MG63 (cell line): Measurements from ENCODE around the gene HOXB8. TPM values are rescaled to one million over a fixed set of nuclear protein-coding genes. Genes with fewer than 3 reads are reported as not detected.

Experiments
- DNase-seq: peaks from one replicate; pipeline ENCODE4 v3.0.0-alpha.2; 2020
- H3K27me3 ChIP-seq: fragments of 250-450 bp; sonication (Bioruptor Pico); 2 replicates; pipeline ENCODE4 v1.5.1; 2020; ENCODE audit warnings: mild to moderate bottlenecking, moderate library complexity
- H3K36me3 ChIP-seq: fragments of 250-450 bp; sonication (Bioruptor Pico); 2 replicates; pipeline ENCODE4 v1.5.1; 2020; ENCODE audit warnings: mild to moderate bottlenecking, moderate library complexity
- H3K4me3 ChIP-seq: fragments of 250-450 bp; sonication (Bioruptor Pico); 2 replicates; pipeline ENCODE4 v1.5.1; 2020; ENCODE audit warnings: mild to moderate bottlenecking, moderate library complexity
- H3K9me3 ChIP-seq: fragments of 250-450 bp; sonication (Bioruptor Pico); 2 replicates; pipeline ENCODE4 v1.5.1; 2020; ENCODE audit warnings: mild to moderate bottlenecking, moderate library complexity
- total RNA-seq: library from RNA; depleted of rRNA; stranded (reverse); fragments of >200 nt; shearing (Covaris generic); gene quantifications from 2 replicates; pipeline ENCODE4 v1.2.3, GENCODE V29; 2014; ENCODE audit warnings: low replicate concordance

Gene HOXB8
- total RNA-seq, 1 experiment from 2014 or later, result 3.8 TPM

GRCh38 chr17:48628649-48629410 lies 13.7 kb upstream of the HOXB8 start:
- no peaks in the 10 kb centered on the region for H3K27me3 ChIP-seq
- DNase-seq, result no peak
- H3K4me3 ChIP-seq, result no peak overlapping the region
- H3K36me3 ChIP-seq, result peaks cover 27% of the 10 kb centered on the region
- H3K9me3 ChIP-seq, result no peaks in the 10 kb centered on the region

DNA sequence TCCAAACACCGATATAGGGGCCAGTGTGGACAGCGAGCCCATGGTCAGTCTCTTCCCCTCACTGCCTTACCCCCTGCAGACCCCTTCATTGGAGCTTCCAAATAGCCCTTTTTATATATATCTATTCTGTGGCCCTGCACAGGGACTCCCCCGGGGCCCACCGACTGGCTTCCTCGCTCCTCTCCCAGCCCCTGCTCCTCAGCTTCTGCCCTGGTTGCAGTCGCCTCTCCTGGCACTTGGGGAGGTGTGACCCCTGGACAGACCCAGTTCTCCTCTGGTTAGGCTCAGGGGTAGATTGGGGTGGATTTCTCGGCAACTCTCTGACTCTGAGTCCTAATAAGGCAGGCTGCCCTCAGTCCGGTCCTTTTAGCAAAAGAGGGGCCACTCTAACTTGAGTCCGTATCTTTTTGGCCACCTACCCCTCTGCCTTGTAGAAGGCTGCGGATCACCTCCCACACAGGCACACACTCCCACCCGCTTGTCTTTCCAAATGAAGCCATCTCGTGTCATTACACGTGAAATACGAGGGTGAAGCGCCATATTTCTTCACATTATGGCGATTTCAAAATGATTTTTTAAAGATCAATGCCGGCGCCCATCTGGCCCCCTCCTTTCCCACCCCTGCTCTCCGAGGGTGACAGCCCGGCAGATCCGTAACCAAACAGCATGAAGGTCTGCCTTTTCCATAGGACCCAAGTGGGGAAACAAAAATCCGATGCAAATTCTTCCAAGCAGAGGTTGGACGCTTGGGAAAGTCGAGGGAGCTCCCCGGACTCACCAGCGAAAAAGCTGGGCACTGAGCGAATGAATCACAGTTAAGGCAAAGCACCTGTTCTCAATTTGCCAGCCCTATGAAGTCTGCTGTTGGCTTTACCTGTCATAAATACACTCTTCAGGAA lies 12.8 kb upstream of the HOXB8 start:
- H3K36me3 ChIP-seq, result peaks cover 29% of the 10 kb centered on the region
- no peaks in the 10 kb centered on the region for H3K9me3 ChIP-seq
- no peaks in the 10 kb centered on the region for H3K27me3 ChIP-seq
- no peak overlapping the region for H3K4me3 ChIP-seq
- no peak for DNase-seq

DNA sequence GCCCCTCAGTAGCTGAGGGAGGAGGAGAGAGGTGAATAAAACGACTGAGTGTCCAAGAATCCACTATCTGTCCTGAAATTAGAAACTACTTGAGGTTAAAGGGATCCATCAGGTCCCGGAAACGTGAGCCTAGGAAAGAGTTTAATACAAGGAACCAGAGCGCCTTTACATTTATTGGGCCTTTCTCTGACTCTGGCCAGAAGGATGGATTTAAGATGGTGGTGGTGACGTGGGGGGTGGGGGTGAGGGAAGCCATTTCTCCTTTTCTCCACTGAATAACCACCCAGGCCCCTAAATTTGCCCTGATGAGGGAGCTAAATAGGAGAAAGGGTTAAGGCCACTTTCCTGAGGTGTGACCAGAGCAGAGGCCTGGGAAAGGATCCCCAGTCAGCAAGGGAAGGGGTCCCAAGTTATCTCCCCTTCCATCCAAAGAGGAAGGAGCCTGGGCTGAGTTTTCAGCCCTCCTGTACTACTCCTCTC lies 12.1 kb upstream of the HOXB8 start:
- H3K36me3 ChIP-seq, result peaks cover 29% of the 10 kb centered on the region
- H3K27me3 ChIP-seq, result no peaks in the 10 kb centered on the region
- DNase-seq, result no peak
- H3K9me3 ChIP-seq, result no peaks in the 10 kb centered on the region
- H3K4me3 ChIP-seq, result peak overlapping the region; percentile 74

DNA sequence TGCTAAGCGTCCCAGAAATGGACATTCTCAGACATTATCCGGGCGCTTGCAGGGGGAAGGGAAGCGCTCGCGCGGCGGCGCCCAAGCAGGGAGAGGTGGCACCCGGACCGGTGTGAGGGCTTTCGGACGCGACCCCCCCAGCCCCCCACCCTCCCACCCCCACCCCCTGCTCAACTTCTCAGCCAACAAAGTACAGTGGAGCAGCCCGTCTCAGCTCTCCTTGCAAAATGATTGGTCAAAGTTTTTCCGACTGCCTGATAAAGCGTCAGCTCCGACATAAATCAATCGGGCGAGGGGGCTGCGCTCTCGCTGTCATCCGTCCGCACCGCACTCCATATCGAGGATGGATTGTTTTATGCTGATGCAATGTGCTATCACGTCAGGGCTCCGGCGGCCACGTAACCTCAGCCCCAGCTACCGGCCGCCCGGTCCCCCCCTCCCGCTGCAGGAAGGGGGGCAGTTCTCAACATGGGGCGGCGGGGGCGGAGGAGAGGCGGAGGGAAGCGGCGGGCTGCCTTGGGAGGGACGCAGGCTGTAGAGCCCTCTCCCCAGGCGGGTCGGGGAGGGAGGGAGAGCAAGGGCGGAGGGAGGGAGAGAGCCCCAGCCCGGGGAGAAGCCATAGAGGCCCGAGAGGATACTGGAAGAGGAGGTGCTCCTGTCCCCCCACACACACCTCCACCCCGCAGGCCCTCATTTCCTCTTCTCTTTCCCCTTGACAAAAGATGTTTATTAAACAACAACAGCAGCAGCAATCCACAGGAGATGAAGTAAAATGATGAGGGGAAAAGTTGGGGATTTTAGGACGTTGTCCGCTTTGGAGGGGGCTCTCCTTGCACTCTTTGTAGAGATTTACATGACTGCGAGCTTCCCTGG lies 11.4 kb upstream of the HOXB8 start, which contains the start of gene HOXB9:
TSS of gene HOXB9 (minus strand) at position 114 of the 873 bp plus-strand sequence. CDS start at position 25, 89 bp downstream.
- Histone ChIP-seq H3K4me3 (peak within 1 kb of the TSS; percentile 74), H3K27me3 (no peaks in the 10 kb centered on the region), H3K36me3 (peaks cover 31% of the 10 kb centered on the region), H3K9me3 (no peaks in the 10 kb centered on the region)
- DNase-seq, result peak; percentile 96

DNA sequence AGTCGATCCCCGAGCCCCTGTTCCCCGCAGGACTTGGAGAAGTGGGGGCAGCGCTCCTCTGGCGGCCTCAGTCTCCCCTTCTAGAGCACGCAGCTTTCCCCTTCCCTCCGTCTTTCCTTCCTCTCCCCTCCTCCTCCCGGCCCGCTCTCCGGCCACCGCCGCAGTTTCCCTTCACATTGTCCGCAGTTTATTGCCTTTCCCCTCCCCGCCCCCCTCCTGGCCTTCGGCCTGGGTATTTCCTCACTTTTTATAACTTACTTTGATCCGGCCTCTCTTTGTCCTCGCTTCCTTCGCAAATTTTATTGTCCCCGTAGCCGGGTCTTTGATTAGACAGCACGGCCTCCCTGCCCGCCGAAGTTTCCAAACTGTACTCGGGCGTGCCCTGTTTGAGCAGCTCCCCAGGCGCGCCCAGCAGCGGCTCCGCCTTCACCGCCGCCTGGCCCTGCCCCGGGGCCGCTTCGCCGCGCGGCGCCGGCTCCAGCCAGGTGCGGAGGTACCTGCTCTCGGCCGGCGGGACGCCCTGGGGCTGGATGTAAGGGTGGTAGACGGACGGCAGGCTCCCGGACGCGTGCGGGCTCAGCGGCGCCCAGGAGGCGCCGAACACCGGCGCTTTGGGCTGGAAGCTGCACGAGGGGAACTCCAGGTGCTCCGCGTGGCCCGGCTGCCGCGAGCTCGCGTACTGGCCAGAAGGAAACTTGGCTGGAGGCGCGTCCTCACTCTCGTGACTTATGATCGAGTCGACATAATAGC lies 10.6 kb upstream of the HOXB8 start:
- H3K4me3 ChIP-seq, result peak overlapping the region; percentile 74
- H3K36me3 ChIP-seq, result peaks cover 26% of the 10 kb centered on the region
- H3K9me3 ChIP-seq, result no peaks in the 10 kb centered on the region
- no peaks in the 10 kb centered on the region for H3K27me3 ChIP-seq
- peak; percentile 69 for DNase-seq

DNA sequence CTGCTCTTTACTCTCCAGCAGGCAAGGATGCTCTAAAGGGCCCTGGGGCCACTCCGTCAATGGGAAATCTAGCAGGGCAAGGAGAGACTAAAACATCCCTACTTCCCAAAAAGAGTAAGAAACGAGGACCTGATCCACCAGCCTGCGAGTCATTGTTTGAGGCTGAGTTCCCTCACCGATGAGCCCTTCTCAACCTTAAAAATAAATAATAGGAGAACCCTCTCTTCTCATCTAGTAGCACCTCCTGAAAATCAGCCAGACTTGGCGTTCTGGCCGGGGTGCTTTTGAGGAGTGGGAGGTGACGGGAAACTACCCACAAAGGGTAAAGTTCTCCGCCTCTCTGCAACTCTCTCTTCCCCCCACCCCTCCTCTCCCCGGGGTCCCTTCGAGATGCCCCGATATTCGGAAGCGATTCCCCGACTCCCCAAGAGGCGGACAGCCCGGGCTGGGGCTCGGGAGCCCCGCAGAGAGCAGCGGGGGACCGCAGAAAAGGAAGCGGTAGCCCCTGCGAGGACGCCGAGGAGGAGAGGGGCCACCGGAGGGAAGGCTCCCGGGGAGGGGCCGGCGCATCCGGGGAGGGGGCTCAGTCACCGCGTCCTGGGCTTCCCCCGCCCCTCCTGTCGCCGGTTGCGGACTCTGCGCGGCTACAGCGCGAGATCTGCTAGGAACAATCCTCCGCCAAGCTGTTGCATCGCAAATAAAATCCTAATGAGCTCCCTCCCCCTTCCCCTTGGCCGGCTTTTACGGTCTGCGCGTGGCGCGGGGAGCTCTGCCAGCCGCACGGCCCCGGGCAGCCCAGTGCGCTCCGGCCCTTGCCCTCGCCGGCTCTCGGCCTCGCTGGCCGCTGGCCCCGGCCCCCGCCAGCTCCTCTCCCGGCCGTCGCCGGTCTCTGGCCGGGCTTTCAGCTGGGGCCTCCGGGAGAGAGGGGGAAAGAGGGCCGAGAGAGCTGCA lies 9.7 kb upstream of the HOXB8 start:
- H3K9me3 ChIP-seq, result no peaks in the 10 kb centered on the region
- DNase-seq, result peak; percentile 67
- H3K27me3 ChIP-seq, result no peaks in the 10 kb centered on the region
- H3K36me3 ChIP-seq, result peaks cover 21% of the 10 kb centered on the region
- H3K4me3 ChIP-seq, result peak overlapping the region; percentile 74

DNA sequence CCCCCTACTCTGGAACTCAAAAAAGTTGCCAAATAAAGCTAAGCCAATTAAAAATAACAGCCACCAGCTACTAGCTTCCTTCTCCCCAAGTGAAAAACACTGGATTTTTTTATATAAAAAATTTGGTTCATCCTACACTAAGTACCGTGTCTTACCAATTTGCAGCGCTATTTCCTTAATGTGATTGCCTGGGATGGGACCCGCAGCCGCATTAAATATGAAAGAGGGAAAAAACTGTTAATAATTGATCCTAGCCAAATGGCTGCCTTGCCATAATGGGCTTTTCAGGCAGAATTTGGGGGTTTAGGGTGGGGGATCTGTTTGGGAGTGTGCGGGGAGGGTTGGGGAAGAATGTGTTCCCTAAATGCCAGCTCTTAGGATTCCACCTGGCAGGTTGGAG lies 9.0 kb upstream of the HOXB8 start:
- peaks cover 21% of the 10 kb centered on the region for H3K36me3 ChIP-seq
- H3K9me3 ChIP-seq, result no peaks in the 10 kb centered on the region
- DNase-seq, result no peak
- peak overlapping the region; percentile 74 for H3K4me3 ChIP-seq
- H3K27me3 ChIP-seq, result no peaks in the 10 kb centered on the region

DNA sequence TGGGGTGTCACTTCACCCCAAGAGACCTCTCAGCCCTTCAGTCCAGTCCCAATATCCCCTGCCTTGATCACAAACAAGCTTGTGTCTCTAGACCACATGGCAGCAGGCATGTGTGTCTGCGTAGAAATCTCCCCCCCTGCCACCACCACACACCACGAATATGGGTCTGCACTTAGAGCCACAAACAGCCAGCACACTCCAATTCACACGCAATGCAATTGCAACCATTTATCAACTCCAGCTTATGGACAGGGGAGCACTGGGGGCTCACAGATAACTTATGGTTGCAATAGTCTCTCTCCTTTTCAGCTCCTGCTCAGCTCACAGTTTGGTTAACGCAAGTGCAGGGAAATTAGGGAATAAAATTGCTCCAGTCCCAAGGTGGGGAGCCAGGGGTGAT lies 8.5 kb upstream of the HOXB8 start:
- Histone ChIP-seq H3K4me3 (no peak overlapping the region), H3K9me3 (no peaks in the 10 kb centered on the region), H3K36me3 (peaks cover 21% of the 10 kb centered on the region), H3K27me3 (no peaks in the 10 kb centered on the region)
- no peak for DNase-seq

DNA sequence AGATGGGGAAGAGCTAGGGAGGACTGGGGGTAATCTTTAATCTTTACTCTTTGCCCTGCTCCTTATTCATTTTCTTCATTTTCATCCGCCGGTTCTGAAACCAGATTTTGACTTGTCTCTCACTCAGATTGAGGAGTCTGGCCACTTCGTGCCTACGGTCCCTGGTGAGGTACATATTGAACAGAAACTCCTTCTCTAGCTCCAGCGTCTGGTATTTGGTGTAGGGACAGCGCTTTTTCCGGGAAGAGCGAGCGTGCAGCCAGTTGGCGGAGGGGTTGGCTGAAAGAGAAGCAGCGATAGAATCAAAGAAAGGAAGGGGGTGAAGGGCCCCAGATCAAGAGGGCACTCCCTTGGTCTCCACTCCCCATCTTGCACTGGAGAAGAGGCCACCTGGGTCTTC lies 7.8 kb upstream of the HOXB8 start:
- no peak overlapping the region for H3K4me3 ChIP-seq
- peaks cover 21% of the 10 kb centered on the region for H3K36me3 ChIP-seq
- DNase-seq, result no peak
- peaks cover 4% of the 10 kb centered on the region for H3K27me3 ChIP-seq
- no peaks in the 10 kb centered on the region for H3K9me3 ChIP-seq

GRCh38 chr17:48621410-48622392 lies 6.6 kb upstream of the HOXB8 start:
- Histone ChIP-seq H3K27me3 (peaks cover 5% of the 10 kb centered on the region), H3K9me3 (no peaks in the 10 kb centered on the region), H3K4me3 (no peak overlapping the region), H3K36me3 (peaks cover 21% of the 10 kb centered on the region)
- DNase-seq, result no peak

GRCh38 chr17:48620461-48621139 lies 5.5 kb upstream of the HOXB8 start:
- DNase-seq, result no peak
- H3K4me3 ChIP-seq, result no peak overlapping the region
- peaks cover 21% of the 10 kb centered on the region for H3K36me3 ChIP-seq
- H3K9me3 ChIP-seq, result no peaks in the 10 kb centered on the region
- peaks cover 5% of the 10 kb centered on the region for H3K27me3 ChIP-seq

DNA sequence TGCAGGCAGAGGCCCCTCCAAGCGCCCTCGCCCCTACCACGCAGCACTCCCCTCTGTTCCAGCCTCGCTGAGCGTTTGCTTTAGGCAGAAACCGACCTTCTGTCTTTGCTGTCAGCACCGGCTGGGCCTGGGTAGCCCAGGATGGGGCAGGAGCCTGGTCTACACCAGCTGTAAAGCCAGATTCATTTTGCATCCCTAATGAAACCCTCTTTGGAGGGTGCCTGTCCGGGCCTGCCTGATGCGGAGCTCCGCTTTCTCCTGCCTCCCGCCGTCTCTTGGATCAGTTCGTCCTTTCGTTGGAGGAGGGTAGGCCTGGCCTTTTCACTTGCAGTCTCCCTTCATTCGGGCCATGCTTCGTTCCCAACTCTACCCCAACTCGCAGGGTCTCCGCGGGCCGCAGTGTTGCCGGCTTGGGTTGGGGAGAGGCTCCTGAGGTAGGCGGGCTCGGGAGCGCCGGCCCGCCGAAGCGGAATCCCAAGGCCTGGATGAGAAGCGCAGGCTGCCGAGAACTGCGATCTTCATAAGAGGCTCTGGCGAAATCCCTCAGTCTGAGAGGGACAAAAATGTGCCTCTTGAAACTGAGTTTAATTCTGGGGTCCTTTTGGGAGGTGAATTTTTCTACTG lies 4.8 kb upstream of the HOXB8 start:
- Histone ChIP-seq H3K36me3 (peaks cover 21% of the 10 kb centered on the region), H3K4me3 (no peak overlapping the region), H3K27me3 (peaks cover 5% of the 10 kb centered on the region), H3K9me3 (no peaks in the 10 kb centered on the region)
- no peak for DNase-seq

GRCh38 chr17:48618256-48618896 lies 3.3 kb upstream of the HOXB8 start:
- peak; percentile 82 for DNase-seq
- Histone ChIP-seq H3K27me3 (peaks cover 5% of the 10 kb centered on the region), H3K4me3 (peak overlapping the region; percentile 41), H3K9me3 (no peaks in the 10 kb centered on the region), H3K36me3 (peaks cover 20% of the 10 kb centered on the region)
